Liver (tissue), 2 donors: Measurements from ENCODE around the gene DET1.

ENCODE experiments used
- TF ChIP-seq, protein P1 (sequence below): IDR thresholded peaks from 2 replicates; pipeline ENCODE4 v1.6.1; 2016; ENCODE audit warnings: antibody characterized with exemption
- TF ChIP-seq, protein P2 (sequence below): IDR thresholded peaks from 2 replicates; pipeline ENCODE4 v1.6.1; 2016; ENCODE audit warnings: antibody characterized with exemption
- donor health status: healthy.

DNA sequence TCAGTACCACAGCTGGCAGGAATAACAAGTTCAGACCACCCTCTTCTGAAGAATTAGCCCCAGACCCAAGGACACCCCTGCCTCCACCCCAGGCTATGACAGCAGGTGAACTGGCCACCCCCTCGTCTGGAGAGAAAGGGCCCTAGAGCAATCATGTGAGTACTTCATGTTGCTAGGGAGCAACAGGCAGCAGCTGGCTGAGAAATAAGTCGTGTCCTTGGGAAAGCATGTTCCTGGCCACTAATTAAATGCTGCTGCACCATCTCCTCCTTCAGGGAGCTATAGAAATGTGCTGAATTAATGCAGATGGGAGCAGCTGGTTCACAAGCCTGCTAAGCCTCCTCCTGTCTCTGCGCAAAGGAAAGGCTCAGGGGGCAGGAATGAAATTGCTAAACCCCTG is 47.5 kb downstream of the DET1 start:
- TF ChIP-seq, protein P1, sequence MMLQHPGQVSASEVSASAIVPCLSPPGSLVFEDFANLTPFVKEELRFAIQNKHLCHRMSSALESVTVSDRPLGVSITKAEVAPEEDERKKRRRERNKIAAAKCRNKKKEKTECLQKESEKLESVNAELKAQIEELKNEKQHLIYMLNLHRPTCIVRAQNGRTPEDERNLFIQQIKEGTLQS, result no peak
- TF ChIP-seq, protein P2, sequence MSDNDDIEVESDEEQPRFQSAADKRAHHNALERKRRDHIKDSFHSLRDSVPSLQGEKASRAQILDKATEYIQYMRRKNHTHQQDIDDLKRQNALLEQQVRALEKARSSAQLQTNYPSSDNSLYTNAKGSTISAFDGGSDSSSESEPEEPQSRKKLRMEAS, result no peak
